OCI-M2 (cell line): ENCODE measurements around the gene CCDC106.
A peak's percentile ranks its signal among the peaks of the same experiment; 100 is the strongest.

Source experiments
- DNase-seq: peaks from one replicate; lab custom pipeline; 2025; ENCODE audit not compliant: unreplicated experiment; lab: John Stamatoyannopoulos, UW

CCDC106 gene

GRCh38 chr19:55649268-55650125, 1.5 kb downstream of the CCDC106 start:
- no peak for DNase-seq

DNA sequence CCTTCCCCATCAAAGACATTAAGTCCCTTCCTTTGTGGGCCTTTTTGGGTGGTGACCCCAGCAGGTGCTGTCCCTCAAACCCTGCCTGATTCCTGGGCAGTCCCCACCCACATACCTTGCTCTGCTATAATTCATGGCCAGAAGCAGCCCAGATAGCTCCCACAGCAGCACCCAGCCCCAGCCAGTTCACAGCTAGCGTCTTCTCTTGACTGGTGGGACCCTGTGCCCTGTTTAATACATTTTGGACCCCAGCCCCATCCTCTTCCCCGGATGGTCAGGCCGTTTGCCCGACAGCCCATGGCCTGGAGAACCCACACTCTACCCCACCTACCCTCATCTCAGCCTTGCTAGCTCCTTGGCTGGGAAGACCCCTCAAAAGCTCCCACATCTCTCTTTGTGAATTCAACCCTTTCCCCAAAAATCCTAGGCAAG, 2.1 kb downstream of the CCDC106 start:
- no peak for DNase-seq

- no peak for DNase-seq
These were observed 2.7 kb downstream of the CCDC106 start for GRCh38 chr19:55650602-55651230.

GRCh38 chr19:55651236-55651635, 3.2 kb downstream of the CCDC106 start:
- no peak for DNase-seq

DNA sequence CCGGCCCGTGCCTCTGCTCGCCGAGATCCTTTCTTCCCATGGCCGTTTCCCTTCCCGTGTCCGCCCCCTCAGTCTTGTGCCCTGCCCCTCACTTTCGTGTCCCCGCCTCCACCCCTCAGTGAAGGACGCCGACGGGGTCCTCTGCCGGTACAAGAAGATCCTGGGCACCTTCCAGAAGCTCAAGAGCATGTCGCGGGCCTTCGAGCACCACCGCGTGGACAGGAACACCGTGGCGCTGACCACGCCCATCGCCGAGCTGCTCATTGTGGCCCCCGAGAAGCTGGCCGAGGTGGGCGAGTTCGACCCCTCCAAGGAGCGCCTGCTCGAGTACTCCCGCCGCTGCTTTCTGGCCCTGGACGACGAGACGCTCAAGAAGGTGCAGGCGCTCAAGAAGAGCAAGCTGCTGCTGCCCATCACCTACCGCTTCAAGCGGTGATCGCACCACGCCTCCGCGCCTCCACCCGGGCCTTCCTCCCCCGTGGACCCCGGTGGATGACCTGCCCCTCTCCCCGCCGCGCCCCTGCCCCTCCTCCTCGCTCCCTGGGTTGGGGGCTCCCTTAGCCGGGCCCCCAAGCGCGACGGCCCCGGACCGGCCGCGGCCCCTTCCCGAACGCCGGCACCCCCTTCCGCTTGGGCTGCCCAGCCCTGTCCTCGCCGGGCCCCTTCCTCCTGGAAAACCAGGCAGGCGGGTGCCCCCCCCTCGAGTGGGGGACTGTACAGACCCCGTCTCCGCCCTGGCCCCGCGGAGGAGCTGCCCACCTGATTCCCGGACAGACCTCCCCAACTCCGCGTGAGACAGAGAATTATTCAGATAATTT, 4.5 kb downstream of the CCDC106 start:
- DNase-seq = no peak

- DNase-seq = peak; percentile 98
These were observed 5.8 kb downstream of the CCDC106 start for GRCh38 chr19:55653651-55654322.

DNA sequence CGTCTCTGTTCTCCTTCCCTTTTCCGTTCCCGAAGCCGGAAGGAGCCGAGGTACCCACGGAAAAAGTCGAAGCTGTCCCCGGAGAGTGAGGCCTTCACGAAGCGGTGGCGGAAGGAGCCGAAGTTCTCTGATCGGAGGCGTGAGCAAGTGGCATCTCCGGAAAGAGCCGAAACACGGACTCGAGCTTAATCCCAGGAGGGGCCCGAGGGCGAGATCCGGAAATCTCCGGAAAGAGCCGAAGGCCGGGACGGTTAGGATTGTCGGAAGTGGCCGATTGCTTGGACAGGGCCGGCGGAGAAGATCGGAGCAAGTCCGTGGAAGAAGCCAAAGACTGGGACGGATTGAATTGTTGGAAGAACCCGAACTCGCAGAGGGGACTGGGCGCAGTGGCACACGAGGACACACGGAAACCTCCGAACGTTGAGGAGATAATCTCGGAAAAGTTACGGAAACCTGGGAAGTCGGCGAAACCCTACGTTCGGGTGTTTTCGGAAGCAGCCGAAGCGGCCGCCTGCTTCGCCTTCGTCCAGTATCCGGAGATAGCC, 6.4 kb downstream of the CCDC106 start:
- DNase-seq = peak; percentile 95

GRCh38 chr19:55654868-55655647, 7.0 kb downstream of the CCDC106 start, which contains the start of gene U2AF2:
Gene U2AF2, plus strand, starts transcription at chr19:55655035. Its CDS starts 70 bp downstream, at chr19:55655105.
- DNase-seq = no peak

GRCh38 chr19:55655648-55656040, 7.6 kb downstream of the CCDC106 start:
- DNase-seq = no peak

GRCh38 chr19:55656552-55656951, 8.5 kb downstream of the CCDC106 start:
- no peak for DNase-seq

GRCh38 chr19:55656988-55657747, 9.2 kb downstream of the CCDC106 start:
- no peak for DNase-seq

GRCh38 chr19:55658846-55659459, 10.9 kb downstream of the CCDC106 start:
- no peak for DNase-seq

DNA sequence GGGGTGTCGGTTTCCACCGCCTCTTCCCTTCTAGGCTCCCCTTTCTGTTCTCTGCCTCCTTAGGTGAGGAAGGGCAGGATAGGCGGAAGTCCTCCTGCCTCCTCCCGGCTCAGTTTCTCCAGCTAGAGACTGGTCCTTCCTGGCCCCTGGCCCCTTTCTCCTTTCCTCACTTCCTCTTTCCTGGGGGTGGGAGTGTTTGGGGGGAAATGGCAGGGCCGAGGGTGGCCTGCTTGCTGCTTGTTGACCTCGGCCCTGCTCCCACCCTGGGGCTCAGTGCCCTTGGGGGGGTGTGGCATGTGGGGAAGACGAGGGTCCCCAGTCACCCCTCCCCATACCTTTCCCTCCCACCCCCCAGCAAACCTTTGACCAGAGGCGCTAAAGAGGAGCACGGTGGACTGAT, 11.8 kb downstream of the CCDC106 start:
- no peak for DNase-seq

- no peak for DNase-seq
These were observed 12.4 kb downstream of the CCDC106 start for GRCh38 chr19:55660404-55660803.

DNA sequence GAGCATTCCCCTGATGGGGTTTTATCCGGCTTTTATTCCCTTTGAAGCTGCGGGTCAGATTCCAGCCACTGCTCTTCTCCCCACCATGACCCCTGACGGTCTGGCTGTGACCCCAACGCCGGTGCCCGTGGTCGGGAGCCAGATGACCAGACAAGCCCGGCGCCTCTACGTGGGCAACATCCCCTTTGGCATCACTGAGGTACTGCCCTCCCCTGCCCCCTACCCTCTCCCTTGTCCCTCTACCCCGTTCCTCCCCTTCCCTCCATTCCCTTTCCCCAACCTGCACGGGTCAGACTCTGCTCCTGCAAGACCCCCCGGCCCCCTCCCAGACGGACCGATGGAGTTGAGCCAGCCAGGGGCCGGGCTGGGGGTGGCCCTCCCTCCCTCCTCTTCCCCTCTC, 13.0 kb downstream of the CCDC106 start:
- DNase-seq = no peak

DNA sequence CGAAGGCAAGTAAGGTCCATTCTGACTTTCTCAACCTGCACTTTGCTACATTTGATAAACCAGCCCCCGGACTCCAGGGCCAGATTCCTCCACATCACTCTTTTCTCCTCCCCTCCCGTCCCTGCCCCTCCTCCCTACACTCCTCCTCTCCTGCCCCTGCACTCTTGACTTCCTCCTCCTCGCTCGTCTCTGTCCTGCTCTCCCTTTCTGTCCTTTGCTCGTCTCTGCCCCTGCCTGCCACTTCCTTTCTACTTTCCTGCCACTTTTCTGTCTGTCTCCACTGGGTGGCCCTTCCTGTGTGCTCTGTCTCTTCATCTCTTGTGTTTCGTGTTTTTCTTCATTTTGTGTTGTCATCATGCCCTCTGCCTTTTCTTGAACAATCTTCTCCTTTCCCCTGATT, 13.8 kb downstream of the CCDC106 start:
- no peak for DNase-seq

GRCh38 chr19:55663846-55664536, 16.0 kb downstream of the CCDC106 start:
- DNase-seq = no peak

- DNase-seq = no peak
These were observed 18.5 kb downstream of the CCDC106 start for GRCh38 chr19:55666343-55667005.
